GM18517 (cell line): ENCODE results near the gene TADA2B.

Experiments
- ATAC-seq: cut with Tn5 transposase; IDR thresholded peaks from one replicate; pipeline ENCODE4 v1.9.1; 2021; ENCODE audit warnings: mild to moderate bottlenecking, moderate library complexity; ENCODE audit not compliant: unreplicated experiment

The TADA2B gene, protein sequence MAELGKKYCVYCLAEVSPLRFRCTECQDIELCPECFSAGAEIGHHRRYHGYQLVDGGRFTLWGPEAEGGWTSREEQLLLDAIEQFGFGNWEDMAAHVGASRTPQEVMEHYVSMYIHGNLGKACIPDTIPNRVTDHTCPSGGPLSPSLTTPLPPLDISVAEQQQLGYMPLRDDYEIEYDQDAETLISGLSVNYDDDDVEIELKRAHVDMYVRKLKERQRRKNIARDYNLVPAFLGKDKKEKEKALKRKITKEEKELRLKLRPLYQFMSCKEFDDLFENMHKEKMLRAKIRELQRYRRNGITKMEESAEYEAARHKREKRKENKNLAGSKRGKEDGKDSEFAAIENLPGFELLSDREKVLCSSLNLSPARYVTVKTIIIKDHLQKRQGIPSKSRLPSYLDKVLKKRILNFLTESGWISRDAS

DNA sequence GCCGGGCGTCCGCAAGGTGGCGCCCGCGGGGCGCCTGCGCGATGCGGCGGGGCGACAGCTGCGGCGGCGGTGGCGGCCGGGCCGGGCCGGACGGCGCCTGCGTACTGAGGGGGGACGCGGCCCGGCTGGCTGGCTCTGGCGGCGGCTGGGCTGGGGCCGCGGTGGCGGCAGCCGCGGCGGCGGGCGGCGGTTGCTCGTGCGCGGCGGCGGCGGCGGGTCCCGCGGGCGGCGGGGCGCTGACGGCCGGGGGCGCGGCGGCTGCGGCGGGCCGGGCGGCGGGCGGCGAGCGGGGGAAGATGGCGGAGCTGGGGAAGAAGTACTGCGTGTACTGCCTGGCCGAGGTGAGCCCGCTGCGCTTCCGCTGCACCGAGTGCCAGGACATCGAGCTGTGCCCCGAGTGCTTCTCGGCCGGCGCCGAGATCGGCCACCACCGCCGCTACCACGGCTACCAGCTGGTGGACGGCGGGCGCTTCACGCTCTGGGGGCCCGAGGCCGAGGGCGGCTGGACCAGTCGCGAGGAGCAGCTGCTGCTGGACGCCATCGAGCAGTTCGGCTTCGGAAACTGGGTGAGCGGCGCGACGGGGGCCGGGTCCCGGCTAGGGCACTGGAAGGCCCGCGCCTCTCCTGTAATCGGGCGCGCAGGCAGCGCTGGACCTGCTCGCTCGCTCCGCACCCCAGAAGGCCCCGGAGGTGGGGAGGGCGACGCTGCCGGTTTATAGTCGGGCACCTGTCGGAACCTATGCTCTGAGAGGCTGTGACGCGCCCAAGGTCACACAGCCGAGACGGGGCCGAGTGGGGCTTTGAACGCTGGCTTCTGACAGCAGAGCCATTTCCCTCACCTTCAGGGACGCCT lies at the start of gene TADA2B:
TSS of gene TADA2B (plus strand) at position 89 of the 853 bp plus-strand sequence. CDS start at position 297, 208 bp downstream.
- peak; percentile 28 for ATAC-seq

GRCh38 chr4:6996481-6996880 lies 46.7 kb upstream of the TADA2B start:
- ATAC-seq = no peak

- ATAC-seq = no peak
These were observed 43.7 kb upstream of the TADA2B start for GRCh38 chr4:6999172-7000086.

DNA sequence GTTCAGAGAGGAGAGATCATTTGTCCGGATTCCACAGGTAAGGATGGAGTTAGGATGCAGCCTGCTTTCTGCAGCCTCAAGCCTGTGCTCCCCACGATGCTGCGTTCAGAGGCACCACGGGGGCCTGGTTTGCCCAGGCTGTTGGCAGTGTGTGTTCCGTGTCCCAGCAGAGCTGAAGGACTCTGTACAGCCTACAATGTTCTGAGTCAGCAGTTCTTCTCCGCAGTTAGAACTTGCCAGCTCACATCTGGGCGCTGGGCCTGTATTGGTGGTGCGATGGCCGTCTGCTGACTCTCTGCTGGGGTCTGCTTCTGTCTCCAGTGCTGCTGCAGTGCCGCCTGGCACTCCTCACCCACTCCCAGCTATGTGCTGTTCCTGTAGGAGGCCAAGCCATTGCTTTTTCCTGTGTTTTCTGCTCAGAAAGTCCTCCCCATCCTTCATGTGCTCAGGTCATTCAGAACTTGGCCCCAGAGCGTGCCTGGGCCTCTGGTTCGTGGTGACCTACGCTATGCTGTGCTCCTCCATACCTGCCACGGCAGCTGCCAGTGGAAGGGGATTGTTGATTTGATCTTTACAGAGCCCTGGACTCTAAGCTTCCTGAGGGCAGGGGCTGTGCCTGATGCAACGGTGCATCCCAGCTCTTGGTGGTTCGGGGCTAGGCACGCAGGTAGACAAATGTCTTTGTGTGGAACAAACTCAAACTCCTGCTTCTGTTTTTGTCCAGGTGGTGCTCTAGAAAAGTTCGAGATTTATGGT lies 42.6 kb upstream of the TADA2B start:
- ATAC-seq = no peak

GRCh38 chr4:7001271-7001670 lies 41.9 kb upstream of the TADA2B start:
- no peak for ATAC-seq

DNA sequence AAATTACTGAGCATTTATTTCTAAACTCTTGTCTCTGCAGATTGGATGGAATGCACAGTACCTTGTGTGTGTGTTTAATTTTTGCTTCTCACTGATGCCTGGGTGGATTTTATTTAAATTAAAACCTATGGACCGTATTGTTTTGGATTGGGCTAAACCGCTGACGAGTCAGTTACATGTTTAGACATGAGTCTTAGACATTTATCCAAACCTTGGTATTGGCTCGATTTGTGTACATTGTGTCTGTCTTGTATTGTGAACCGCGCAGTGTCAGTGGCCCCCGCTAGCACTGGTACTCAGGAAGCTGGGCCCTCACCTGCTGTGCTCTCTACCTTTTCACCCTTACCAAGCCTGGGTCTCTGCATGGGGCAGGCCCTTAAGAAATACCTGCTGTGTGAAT lies 40.8 kb upstream of the TADA2B start:
- ATAC-seq = no peak

DNA sequence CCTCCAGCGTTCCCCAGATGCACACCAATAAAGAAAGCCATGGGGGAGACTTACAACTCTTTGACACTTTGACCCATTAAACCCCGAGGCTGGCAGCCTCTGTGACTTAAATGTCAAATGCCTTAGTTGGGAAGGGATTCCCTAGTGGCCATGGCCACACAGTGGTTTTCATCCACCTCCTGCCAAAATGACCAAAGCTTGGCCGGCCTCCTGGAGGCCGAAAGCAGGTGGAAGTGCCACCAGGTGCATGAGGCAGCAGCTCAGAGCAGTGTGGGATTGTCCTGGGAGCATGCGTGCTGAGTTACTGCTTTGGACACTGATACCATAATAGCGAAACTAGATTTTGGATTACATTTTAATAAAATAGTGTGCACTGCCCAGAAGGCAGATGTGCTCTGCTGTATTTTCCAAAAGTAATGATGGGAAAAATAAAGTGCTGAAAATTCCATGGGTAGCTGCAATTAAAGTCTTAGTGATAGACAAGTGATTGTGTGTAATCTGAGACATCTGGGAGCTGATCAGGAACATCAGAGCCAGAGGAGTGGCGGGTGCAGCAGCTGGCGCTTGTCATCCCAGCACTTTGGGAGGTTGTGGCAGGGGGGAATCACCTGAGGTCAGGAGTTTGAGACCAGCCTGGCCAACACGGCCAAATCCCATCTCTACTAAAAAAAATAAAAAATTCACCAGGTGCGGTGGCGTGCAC lies 39.8 kb upstream of the TADA2B start:
- no peak for ATAC-seq

DNA sequence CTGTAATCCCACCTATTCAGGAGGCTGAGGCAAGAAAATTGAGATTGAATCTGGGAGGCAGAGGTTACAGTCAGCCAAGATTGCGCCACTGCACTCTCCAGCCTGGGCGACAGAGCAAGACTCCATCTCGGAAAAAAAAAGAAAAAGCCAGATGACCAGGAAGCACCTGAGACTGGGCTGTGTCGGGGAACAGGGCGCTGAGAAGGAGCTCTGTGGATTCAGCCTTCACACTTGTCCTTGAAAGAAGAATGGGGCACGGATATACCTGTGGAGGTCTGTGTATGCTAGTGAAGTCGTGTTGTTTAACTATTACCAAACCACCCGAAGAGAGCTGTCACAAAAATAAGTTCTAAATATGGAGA lies 39.3 kb upstream of the TADA2B start:
- ATAC-seq = no peak

DNA sequence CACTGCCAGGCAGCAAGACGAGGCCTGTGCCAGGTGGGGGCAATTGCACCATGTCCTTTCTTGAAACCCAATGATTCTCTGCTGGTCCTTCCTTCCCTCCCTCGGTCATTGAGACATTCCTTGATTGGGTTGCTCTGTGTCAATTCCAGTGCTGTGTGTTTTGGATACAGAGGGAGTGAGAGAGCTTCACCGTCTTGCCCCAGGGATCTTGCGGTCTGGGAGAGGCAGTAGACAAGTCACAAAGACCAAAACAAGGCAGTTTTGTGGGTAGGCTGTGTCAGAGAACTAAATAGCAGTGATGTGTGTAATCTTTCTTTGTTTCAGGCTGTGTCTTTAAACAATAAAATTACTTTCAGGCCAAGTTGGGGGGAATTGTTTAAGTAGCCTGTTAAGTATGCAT lies 38.8 kb upstream of the TADA2B start:
- ATAC-seq = no peak

DNA sequence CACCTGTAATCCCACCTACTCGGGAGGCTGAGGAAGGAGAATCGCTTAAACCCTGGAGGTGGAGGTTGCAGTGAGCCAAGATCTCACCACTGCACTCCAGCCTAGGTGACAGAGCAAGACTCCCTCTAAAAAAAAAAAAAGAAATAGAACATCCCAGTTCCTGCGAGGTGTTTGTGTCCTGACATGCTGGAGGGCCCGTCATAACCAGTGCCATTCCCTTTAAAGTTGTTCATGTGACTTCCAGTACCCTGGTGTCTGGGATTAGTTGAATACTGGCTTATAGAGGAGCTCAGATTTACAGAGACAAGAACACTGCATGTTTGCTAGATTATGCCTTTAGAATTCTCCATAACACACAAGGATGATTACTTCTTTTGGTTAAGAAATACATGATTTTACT lies 37.6 kb upstream of the TADA2B start:
- no peak for ATAC-seq

GRCh38 chr4:7006411-7006810 lies 36.8 kb upstream of the TADA2B start:
- no peak for ATAC-seq

DNA sequence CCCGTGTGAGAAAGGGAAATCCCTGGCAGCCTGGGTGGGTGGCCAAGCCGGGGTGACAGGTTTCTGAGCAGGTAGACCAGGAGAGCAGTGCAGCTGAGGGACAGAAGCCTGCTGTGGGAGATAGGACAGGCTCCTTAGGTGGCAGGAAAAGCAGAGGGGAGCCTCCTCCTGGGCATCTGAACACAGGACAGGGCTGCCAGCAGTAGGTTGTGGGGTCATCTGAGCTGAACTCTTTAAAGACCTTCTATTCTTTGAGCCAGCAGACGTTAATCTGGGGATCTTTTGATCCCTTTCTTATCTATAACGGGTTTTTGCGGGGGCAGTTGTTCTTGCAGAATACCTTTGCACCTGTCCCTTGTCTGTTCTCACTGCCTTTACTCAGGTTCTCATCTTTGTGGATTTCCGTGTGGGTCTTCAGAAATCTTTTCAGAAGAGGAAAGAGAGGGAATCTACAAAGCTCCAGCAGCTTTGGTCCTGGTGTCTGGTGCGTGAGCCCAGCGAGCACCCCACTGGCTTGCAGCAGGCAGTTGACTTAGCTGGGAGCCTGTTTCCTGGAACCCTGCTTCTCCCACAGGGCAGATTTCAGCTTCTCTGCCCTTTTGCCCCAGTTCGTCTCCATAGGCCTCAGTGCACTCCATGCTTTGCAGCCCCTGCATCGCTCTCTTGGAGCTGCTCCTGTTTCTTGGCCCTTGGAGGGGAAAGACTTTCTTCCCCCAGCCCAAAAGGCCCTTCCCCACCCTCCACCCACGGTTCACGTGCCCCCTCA lies 35.8 kb upstream of the TADA2B start:
- ATAC-seq = no peak

DNA sequence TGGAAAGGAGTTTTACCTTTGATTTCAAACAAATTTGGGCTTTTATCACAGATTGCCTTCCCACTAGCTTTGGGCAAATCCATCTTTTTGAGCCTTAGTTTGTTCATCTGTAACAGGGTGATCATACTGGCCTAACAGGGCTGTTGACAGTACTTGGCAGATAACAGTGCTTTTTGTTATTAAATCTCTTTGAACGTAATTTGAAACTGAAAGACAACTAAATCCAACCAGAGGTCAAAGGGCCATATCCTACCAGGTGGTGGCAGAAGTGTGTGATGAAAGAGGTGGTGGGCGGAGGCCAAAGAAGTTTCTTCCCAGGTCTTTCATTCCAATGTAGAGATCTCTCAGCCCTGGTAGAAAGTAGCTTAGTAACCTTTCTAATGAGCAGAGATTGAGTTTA lies 35.2 kb upstream of the TADA2B start:
- ATAC-seq = no peak

DNA sequence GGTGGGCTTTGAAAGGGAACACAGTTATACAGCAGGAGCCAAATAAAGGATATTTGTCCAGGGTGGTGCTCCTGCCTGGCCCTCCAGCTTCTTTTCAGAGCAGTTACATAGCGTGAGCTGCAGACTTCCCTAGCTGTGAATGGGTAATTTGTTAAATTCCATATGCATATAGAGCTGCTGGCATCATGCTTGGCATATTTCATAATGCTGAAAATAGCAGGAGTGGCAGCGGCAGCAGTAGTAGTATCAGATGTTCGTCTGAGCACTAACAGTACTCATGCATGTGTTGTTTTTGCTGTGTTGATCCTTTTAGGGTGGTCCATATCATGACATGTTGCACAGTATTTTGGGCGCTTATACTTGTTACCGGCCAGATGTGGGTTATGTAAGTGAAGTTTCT lies 33.6 kb upstream of the TADA2B start:
- no peak for ATAC-seq

GRCh38 chr4:7013175-7013574 lies 30.0 kb upstream of the TADA2B start:
- ATAC-seq = no peak

DNA sequence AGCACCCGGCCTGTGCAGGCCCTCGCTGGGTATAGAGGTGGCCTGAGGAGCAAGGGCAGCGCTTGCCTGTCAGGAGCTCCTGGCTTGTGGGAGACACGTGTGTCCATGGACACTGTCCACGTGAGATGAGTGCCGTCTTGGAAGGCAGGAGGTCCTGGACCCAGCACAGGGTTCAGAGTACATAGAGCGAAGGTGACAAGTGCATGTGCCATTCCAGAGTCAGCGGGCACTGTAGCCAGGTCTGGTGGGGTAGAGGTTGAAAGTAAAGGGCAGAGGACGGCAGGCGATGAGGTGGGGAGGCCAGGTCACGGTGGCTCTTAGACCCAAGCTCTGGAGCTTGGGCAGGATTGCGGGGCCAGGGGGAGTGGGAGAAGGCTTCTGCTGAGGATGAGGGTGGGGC lies 28.4 kb upstream of the TADA2B start:
- no peak for ATAC-seq

- ATAC-seq = no peak
These were observed 27.7 kb upstream of the TADA2B start for GRCh38 chr4:7015383-7016035.

GRCh38 chr4:7016086-7016485 lies 27.1 kb upstream of the TADA2B start:
- ATAC-seq = no peak

- no peak for ATAC-seq
These were observed 26.7 kb upstream of the TADA2B start for GRCh38 chr4:7016512-7016911.
